ENCODE data around the gene CLEC4D. TPM values are rescaled to one million over a fixed set of nuclear protein-coding genes. Genes with fewer than 3 reads are reported as not detected.
"Not testable (repeated sequence)": the region's sequence is repeated elsewhere in the genome, so short reads cannot be mapped to it uniquely, and the experiment has no call there.

CLEC4D gene
- total and polyA plus RNA-seq, 4 donors, result 0.08 to 0.67 (median 0.46) TPM

DNA sequence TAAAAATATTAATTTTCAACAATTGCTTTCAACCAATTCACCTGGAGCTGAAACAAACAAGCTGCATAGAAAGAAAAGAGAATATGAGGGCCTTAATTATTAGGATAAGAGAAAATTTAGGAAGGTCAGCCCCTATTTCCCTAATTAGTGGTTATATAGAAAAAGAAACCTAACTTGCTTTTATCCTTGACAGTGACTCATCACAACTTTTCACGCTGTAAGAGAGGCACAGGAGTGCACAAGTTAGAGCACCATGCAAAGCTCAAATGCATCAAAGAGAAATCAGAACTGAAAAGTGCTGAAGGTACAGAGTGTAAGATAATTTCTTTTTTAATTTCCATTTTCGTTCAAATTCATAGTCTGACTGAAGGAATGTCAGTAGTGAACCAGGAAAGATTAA, 4.7 kb downstream of the CLEC4D start (continued):
- TF ChIP-seq, protein P1, sequence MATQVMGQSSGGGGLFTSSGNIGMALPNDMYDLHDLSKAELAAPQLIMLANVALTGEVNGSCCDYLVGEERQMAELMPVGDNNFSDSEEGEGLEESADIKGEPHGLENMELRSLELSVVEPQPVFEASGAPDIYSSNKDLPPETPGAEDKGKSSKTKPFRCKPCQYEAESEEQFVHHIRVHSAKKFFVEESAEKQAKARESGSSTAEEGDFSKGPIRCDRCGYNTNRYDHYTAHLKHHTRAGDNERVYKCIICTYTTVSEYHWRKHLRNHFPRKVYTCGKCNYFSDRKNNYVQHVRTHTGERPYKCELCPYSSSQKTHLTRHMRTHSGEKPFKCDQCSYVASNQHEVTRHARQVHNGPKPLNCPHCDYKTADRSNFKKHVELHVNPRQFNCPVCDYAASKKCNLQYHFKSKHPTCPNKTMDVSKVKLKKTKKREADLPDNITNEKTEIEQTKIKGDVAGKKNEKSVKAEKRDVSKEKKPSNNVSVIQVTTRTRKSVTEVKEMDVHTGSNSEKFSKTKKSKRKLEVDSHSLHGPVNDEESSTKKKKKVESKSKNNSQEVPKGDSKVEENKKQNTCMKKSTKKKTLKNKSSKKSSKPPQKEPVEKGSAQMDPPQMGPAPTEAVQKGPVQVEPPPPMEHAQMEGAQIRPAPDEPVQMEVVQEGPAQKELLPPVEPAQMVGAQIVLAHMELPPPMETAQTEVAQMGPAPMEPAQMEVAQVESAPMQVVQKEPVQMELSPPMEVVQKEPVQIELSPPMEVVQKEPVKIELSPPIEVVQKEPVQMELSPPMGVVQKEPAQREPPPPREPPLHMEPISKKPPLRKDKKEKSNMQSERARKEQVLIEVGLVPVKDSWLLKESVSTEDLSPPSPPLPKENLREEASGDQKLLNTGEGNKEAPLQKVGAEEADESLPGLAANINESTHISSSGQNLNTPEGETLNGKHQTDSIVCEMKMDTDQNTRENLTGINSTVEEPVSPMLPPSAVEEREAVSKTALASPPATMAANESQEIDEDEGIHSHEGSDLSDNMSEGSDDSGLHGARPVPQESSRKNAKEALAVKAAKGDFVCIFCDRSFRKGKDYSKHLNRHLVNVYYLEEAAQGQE (IDR thresholded peaks at IDR 0.05), result no peak
- TF ChIP-seq, protein P2, sequence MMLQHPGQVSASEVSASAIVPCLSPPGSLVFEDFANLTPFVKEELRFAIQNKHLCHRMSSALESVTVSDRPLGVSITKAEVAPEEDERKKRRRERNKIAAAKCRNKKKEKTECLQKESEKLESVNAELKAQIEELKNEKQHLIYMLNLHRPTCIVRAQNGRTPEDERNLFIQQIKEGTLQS (IDR thresholded peaks at IDR 0.05), result no peak

DNA sequence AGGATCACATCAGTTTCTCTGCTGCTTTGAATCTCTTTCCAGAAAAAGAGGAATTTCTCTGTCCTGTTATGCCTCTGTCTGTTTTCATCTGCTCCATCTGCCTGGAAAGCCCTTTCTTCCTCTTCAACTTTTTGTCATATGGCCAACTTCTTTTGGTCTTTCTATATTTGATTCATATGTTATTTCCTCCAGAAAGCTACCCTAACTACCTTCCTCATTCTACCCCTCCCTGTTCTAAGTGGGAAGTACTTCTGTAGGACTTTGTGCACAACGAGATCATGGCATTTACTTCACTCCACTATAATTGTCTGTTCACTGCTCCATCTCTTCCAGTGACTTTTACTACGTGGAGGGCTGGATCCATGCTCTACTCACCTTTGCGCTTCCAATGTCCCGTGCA, 5.9 kb downstream of the CLEC4D start:
- Histone ChIP-seq H3K9ac (ENCODE audit: low read depth in 1 of 2, low read length in 2 of 2) (no peak overlapping the region), H3K27me3 (ENCODE audit: control insufficient read depth in 4 of 4, insufficient read depth in 4 of 4, low read length in 3 of 4) (peaks cover 0 to 10% (median 0%) of the 10 kb centered on the region in 4 donors), H3K4me3 (ENCODE audit: low read depth in 1 of 3, low read length in 3 of 3) (no peak overlapping the region), H3K36me3 (ENCODE audit: control insufficient read depth in 4 of 4, insufficient read depth in 3 of 4, low read depth in 1 of 4, low read length in 3 of 4) (no peaks in the 10 kb centered on the region), H3K4me1 (ENCODE audit: control insufficient read depth in 4 of 4, insufficient read depth in 4 of 4, low read length in 3 of 4) (no peaks in the 10 kb centered on the region), H3K9me3 (ENCODE audit: control insufficient read depth in 4 of 4, low read length in 3 of 4) (peaks cover 0 to 5% (median 0%) of the 10 kb centered on the region in 4 donors), H3K27ac (ENCODE audit: low read depth in 1 of 2, low read length in 2 of 2) (no peak overlapping the region)
- WGBS, result 70% methylated on average over 4 of the region's 4 CpGs
- TF ChIP-seq, protein P2 (IDR thresholded peaks at IDR 0.05), result no peak
- TF ChIP-seq RXRA (IDR thresholded peaks at IDR 0.05), result no peak
- DNase-seq (ENCODE audit: low spot score), result no peak

DNA sequence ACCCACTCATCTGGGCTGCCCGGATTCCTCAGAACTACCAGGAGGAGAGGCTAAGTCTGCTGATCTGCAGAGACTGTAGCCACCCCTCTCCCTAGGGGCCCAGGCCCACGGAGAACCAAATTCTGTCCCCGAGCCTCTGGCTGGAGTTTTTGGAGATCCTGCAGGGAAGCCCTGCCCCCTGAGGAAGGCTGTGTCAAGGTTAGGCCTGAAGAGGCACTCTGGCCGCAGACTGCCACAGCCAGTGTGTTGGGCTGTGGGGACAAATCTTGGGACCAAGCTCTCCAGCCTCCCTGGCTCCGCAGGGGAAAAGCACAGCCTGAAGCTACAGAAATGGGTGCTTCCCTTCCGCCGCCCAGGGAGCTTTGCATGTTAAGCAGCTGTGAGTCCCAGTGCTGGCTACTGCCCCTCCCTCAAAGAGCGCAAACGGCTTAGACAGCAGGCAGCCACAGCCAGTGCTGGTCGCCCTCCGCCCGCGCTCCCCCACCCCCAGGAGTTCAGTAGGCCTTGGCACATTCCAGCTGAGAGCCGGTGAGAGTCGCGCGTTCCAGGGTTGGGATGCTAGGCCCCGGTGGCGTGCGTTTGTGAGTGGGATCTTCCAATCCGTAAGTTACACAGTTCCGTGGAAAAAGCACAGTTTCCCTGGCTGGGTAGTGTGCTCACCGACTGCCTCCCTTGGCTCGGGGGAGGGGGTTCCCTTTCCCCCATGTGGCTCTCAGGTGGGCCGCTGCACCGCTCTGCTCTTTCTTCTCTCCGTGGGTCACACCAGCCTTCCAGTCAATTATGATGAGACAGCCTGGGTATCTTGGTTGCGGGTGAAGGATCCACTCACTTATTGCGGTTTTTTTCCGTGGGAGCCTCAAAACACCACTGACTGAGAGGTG, 14.2 kb downstream of the CLEC4D start:
- no peaks in the 10 kb centered on the region for H3K36me3 ChIP-seq (ENCODE audit: control insufficient read depth in 4 of 4, insufficient read depth in 3 of 4, low read depth in 1 of 4, low read length in 3 of 4)
- WGBS, result 63% methylated on average over 30 of the region's 30 CpGs
- H3K27me3 ChIP-seq (ENCODE audit: control insufficient read depth in 4 of 4, insufficient read depth in 4 of 4, low read length in 3 of 4), result peaks cover 0 to 5% (median 0%) of the 10 kb centered on the region in 4 donors
- peaks cover 0 to 10% (median 0%) of the 10 kb centered on the region in 4 donors for H3K9me3 ChIP-seq (ENCODE audit: control insufficient read depth in 4 of 4, low read length in 3 of 4)
- DNase-seq (ENCODE audit: low spot score), result no peak
- no peaks in the 10 kb centered on the region for H3K4me1 ChIP-seq (ENCODE audit: control insufficient read depth in 4 of 4, insufficient read depth in 4 of 4, low read length in 3 of 4)
- H3K4me3 ChIP-seq (ENCODE audit: low read depth in 1 of 3, low read length in 3 of 3), result no peak overlapping the region
- H3K27ac ChIP-seq (ENCODE audit: low read depth in 1 of 2, low read length in 2 of 2), result no peak overlapping the region
- TF ChIP-seq HNF4A (conservative IDR thresholded peaks at IDR 0.05), result no peak
- H3K9ac ChIP-seq (ENCODE audit: low read depth in 1 of 2, low read length in 2 of 2), result no peak overlapping the region

DNA sequence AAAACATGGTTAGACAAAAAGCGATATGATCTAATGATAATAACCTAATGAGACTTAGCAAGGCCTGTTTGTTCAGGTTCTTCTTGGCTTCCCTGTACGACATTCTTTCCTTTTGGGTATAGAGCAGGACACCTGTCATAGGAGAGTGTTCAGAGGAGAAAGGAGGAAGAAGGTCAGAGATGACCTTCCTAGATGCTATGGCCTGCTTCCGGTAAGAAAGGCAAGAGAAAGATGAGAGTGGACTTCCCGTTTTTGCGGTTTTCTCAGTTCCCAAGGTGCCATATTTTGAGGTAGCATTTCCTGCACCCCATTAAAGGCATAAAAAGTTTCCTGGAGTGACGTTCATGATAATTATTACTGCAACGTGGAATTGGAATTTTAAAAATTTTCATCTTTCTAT, 18.7 kb downstream of the CLEC4D start:
- TF ChIP-seq HNF4A (conservative IDR thresholded peaks at IDR 0.05) (no peak), FOXA2 (IDR thresholded peaks at IDR 0.05) (no peak), YY1 (IDR thresholded peaks at IDR 0.05) (no peak), RAD21 (IDR thresholded peaks at IDR 0.05) (no peak), GABPA (IDR thresholded peaks at IDR 0.05 in 1 of 2, conservative IDR thresholded peaks at IDR 0.05 in 1 of 2) (no peak), FOXA1 (IDR thresholded peaks at IDR 0.05) (no peak)
- TF ChIP-seq, protein P2 (IDR thresholded peaks at IDR 0.05), result no peak
- TF ChIP-seq, protein P3, sequence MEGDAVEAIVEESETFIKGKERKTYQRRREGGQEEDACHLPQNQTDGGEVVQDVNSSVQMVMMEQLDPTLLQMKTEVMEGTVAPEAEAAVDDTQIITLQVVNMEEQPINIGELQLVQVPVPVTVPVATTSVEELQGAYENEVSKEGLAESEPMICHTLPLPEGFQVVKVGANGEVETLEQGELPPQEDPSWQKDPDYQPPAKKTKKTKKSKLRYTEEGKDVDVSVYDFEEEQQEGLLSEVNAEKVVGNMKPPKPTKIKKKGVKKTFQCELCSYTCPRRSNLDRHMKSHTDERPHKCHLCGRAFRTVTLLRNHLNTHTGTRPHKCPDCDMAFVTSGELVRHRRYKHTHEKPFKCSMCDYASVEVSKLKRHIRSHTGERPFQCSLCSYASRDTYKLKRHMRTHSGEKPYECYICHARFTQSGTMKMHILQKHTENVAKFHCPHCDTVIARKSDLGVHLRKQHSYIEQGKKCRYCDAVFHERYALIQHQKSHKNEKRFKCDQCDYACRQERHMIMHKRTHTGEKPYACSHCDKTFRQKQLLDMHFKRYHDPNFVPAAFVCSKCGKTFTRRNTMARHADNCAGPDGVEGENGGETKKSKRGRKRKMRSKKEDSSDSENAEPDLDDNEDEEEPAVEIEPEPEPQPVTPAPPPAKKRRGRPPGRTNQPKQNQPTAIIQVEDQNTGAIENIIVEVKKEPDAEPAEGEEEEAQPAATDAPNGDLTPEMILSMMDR (IDR thresholded peaks at IDR 0.05; ENCODE audit: low read depth, low read length, missing input control), result no peak
- TF ChIP-seq, protein P4, sequence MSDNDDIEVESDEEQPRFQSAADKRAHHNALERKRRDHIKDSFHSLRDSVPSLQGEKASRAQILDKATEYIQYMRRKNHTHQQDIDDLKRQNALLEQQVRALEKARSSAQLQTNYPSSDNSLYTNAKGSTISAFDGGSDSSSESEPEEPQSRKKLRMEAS (IDR thresholded peaks at IDR 0.05), result no peak
- Histone ChIP-seq H3K9ac (ENCODE audit: low read depth in 1 of 2, low read length in 2 of 2) (no peak overlapping the region), H3K9me3 (ENCODE audit: control insufficient read depth in 4 of 4, low read length in 3 of 4) (no peaks in the 10 kb centered on the region), H3K4me1 (ENCODE audit: control insufficient read depth in 4 of 4, insufficient read depth in 4 of 4, low read length in 3 of 4) (no peaks in the 10 kb centered on the region), H3K4me3 (ENCODE audit: low read depth in 1 of 3, low read length in 3 of 3) (no peak overlapping the region), H3K27me3 (ENCODE audit: control insufficient read depth in 4 of 4, insufficient read depth in 4 of 4, low read length in 3 of 4) (peaks cover 0 to 8% (median 0%) of the 10 kb centered on the region in 4 donors), H3K36me3 (ENCODE audit: control insufficient read depth in 4 of 4, insufficient read depth in 3 of 4, low read depth in 1 of 4, low read length in 3 of 4) (no peaks in the 10 kb centered on the region), H3K27ac (ENCODE audit: low read depth in 1 of 2, low read length in 2 of 2) (no peak overlapping the region)
- WGBS, result 74% methylated on average over 7 of the region's 7 CpGs
- DNase-seq (ENCODE audit: low spot score), result no peak

DNA sequence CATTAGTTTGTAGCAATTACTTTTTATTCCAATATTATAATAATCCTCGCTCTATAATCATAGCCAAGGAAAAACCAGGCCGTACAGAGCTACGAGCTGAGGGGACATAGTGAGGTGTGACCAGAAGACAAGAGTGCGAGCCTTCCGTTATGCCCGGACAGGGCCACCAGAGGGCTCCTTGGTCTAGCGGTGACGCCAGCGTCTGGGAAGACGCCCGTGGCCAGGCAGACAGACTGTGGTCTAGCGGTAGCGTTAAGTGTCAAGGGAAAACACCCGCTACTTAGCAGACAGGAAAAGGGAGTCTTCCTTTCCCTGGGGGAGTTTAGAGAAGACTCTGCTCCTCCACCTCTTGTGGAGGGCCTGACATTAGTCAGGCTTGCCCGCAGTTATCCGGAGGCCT, 24.5 kb downstream of the CLEC4D start:
- H3K27me3 ChIP-seq (ENCODE audit: control insufficient read depth in 4 of 4, insufficient read depth in 4 of 4, low read length in 3 of 4); H3K4me1 ChIP-seq (ENCODE audit: control insufficient read depth in 4 of 4, insufficient read depth in 4 of 4, low read length in 3 of 4); H3K9ac ChIP-seq (ENCODE audit: low read depth in 1 of 2, low read length in 2 of 2); H3K4me3 ChIP-seq (ENCODE audit: low read depth in 1 of 3, low read length in 3 of 3); DNase-seq (ENCODE audit: low spot score); H3K27ac ChIP-seq (ENCODE audit: low read depth in 1 of 2, low read length in 2 of 2); H3K9me3 ChIP-seq (ENCODE audit: control insufficient read depth in 4 of 4, low read length in 3 of 4); H3K36me3 ChIP-seq (ENCODE audit: control insufficient read depth in 4 of 4, insufficient read depth in 3 of 4, low read depth in 1 of 4, low read length in 3 of 4): not testable (repeated sequence)
- WGBS, result 88% methylated on average over 16 of the region's 16 CpGs
